ELR (cell line): ENCODE data around the gene TKT.

ENCODE experiments used
- DNase-seq: peaks from one replicate; pipeline ENCODE4 v3.0.0-alpha.2; 2015; ENCODE audit warnings: low read depth

Gene TKT

GRCh38 chr3:53239800-53240199 is 16.0 kb downstream of the TKT start:
- DNase-seq: no peak

- no peak for DNase-seq
These were observed 16.9 kb downstream of the TKT start for GRCh38 chr3:53238886-53239285.

GRCh38 chr3:53238051-53238850 is 17.6 kb downstream of the TKT start:
- DNase-seq: peak; percentile 96

- peak; percentile 91 for DNase-seq
These were observed 19.5 kb downstream of the TKT start for GRCh38 chr3:53236112-53236841.

GRCh38 chr3:53235545-53235944 is 20.3 kb downstream of the TKT start:
- no peak for DNase-seq

GRCh38 chr3:53234841-53235232 is 21.0 kb downstream of the TKT start:
- DNase-seq: no peak

GRCh38 chr3:53234130-53234840 is 21.5 kb downstream of the TKT start:
- DNase-seq: no peak

GRCh38 chr3:53232641-53233377 is 23.0 kb downstream of the TKT start:
- DNase-seq: no peak

GRCh38 chr3:53231532-53232511 is 24.0 kb downstream of the TKT start:
- DNase-seq: no peak

GRCh38 chr3:53230789-53231188 is 25.0 kb downstream of the TKT start:
- DNase-seq: no peak

GRCh38 chr3:53230041-53230621 is 25.7 kb downstream of the TKT start:
- no peak for DNase-seq

GRCh38 chr3:53229606-53230005 is 26.2 kb downstream of the TKT start:
- no peak for DNase-seq

GRCh38 chr3:53229171-53229570 is 26.7 kb downstream of the TKT start:
- DNase-seq: no peak

- no peak for DNase-seq
These were observed 27.6 kb downstream of the TKT start for GRCh38 chr3:53227993-53228885.

- DNase-seq: no peak
These were observed 28.9 kb downstream of the TKT start for GRCh38 chr3:53226841-53227407.

GRCh38 chr3:53226142-53226840 is 29.5 kb downstream of the TKT start:
- no peak for DNase-seq

GRCh38 chr3:53225651-53226050 is 30.2 kb downstream of the TKT start:
- no peak for DNase-seq

GRCh38 chr3:53225181-53225580 is 30.6 kb downstream of the TKT start:
- no peak for DNase-seq

- no peak for DNase-seq
These were observed 31.3 kb downstream of the TKT start for GRCh38 chr3:53224536-53224935.
